Neural crest cell (in vitro differentiated cells): ENCODE data around the gene HS6ST1. TPM values are rescaled to one million over a fixed set of nuclear protein-coding genes. Genes with fewer than 3 reads are reported as not detected.

Experiments used
- DNase-seq: peaks from one replicate; pipeline ENCODE4 v3.0.0; 2021; ENCODE audit warnings: low read depth, mixed read lengths, low spot score
- H3K27ac Mint-ChIP-seq: one replicate; pipeline ENCODE4 v1.8.0; 2021; ENCODE audit warnings: mild to moderate bottlenecking, mixed read lengths; ENCODE audit not compliant: unreplicated experiment
- H3K27me3 Mint-ChIP-seq: 2 replicates; pipeline ENCODE4 v1.8.0; 2021; ENCODE audit warnings: low read depth, mild to moderate bottlenecking, mixed read lengths
- H3K36me3 Mint-ChIP-seq: 2 replicates; pipeline ENCODE4 v1.8.0; 2021; ENCODE audit warnings: low read depth, mild to moderate bottlenecking, mixed read lengths
- H3K4me1 Mint-ChIP-seq: 2 replicates; pipeline ENCODE4 v1.8.0; 2021; ENCODE audit warnings: mixed read lengths
- H3K4me3 Mint-ChIP-seq: one replicate; pipeline ENCODE4 v1.8.0; 2021; ENCODE audit warnings: mild to moderate bottlenecking, mixed read lengths
- H3K9me3 Mint-ChIP-seq: 2 replicates; pipeline ENCODE4 v1.8.0; 2021; ENCODE audit warnings: mixed read lengths
- total RNA-seq: library from RNA; stranded (reverse); gene quantifications from 2 replicates; pipeline ENCODE4 v1.2.1, GENCODE V29; 2021
- TF ChIP-seq, protein P1 (sequence below): fragments of 200-600 bp; sonication (generic); conservative IDR thresholded peaks from 2 replicates; pipeline ENCODE4 v1.5.0; 2021; ENCODE audit warnings: antibody characterized with exemption, mild to moderate bottlenecking

The HS6ST1 gene
- total RNA-seq, 1 donor from 2014 or later = 39.8 TPM

GRCh38 chr2:128284841-128285240, 33.8 kb downstream of the HS6ST1 start:
- peaks cover 7% of the 10 kb centered on the region for H3K4me1 Mint-ChIP-seq
- TF ChIP-seq, protein P1, sequence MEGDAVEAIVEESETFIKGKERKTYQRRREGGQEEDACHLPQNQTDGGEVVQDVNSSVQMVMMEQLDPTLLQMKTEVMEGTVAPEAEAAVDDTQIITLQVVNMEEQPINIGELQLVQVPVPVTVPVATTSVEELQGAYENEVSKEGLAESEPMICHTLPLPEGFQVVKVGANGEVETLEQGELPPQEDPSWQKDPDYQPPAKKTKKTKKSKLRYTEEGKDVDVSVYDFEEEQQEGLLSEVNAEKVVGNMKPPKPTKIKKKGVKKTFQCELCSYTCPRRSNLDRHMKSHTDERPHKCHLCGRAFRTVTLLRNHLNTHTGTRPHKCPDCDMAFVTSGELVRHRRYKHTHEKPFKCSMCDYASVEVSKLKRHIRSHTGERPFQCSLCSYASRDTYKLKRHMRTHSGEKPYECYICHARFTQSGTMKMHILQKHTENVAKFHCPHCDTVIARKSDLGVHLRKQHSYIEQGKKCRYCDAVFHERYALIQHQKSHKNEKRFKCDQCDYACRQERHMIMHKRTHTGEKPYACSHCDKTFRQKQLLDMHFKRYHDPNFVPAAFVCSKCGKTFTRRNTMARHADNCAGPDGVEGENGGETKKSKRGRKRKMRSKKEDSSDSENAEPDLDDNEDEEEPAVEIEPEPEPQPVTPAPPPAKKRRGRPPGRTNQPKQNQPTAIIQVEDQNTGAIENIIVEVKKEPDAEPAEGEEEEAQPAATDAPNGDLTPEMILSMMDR = no peak

GRCh38 chr2:128284037-128284441, 34.6 kb downstream of the HS6ST1 start:
- Mint-ChIP-seq H3K4me1 (no peaks in the 10 kb centered on the region), H3K9me3 (no peaks in the 10 kb centered on the region), H3K36me3 (no peaks in the 10 kb centered on the region), H3K4me3 (no peak overlapping the region), H3K27me3 (no peaks in the 10 kb centered on the region), H3K27ac (no peak overlapping the region)
- TF ChIP-seq, protein P1 = no peak
- no peak for DNase-seq

More at GRCh38 chr2:128284841-128285240, 33.8 kb downstream of the HS6ST1 start:
- no peak overlapping the region for H3K4me3 Mint-ChIP-seq
- H3K36me3 Mint-ChIP-seq = no peaks in the 10 kb centered on the region
- no peak overlapping the region for H3K27ac Mint-ChIP-seq
- no peak for DNase-seq
- H3K9me3 Mint-ChIP-seq = no peaks in the 10 kb centered on the region
- no peaks in the 10 kb centered on the region for H3K27me3 Mint-ChIP-seq

DNA sequence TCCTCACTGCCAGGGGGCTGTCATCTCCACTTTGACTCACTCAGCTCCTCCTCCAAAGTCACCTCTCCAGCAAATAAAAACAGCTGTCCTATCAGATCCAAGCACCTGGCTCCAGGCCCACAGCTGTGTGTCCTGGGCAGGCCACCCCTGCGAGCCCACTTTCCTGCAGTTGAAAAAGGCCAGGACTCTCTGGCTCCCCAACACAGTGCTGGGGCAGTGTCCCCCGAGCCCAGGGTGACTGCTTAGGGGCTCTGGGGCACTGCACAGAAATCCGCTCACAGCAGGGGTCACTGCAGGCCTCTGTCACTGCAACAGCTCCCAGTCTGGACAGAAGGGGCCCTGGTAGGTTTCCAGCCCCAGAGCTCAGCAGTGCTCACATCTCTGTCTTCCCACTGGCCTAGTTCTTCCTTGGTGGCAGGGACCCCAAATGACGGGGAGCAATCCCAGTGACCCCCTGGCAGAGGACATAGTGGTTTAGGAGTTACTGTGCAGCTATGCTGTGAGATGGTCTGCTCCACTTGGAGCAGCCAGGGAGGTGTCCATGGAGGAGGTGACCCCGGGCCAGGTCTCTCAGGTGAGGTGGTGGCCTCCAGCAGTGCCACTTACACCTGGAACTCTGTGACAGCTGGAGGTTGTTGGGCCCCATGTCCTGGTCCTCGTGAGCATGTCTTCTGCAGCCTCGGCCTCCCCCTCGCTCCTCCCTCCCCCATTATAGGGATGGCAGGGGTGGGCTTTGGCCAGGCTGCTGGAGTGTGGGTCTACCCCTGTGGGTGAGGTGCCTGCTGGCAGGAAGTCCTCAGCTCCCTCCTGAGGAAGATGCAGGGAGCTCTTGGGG, 35.5 kb downstream of the HS6ST1 start:
- Mint-ChIP-seq H3K4me3 (no peak overlapping the region), H3K9me3 (no peaks in the 10 kb centered on the region), H3K36me3 (no peaks in the 10 kb centered on the region), H3K27ac (peak overlapping the region; percentile 27), H3K4me1 (no peaks in the 10 kb centered on the region), H3K27me3 (no peaks in the 10 kb centered on the region)
- TF ChIP-seq, protein P1 = no peak
- DNase-seq = no peak

DNA sequence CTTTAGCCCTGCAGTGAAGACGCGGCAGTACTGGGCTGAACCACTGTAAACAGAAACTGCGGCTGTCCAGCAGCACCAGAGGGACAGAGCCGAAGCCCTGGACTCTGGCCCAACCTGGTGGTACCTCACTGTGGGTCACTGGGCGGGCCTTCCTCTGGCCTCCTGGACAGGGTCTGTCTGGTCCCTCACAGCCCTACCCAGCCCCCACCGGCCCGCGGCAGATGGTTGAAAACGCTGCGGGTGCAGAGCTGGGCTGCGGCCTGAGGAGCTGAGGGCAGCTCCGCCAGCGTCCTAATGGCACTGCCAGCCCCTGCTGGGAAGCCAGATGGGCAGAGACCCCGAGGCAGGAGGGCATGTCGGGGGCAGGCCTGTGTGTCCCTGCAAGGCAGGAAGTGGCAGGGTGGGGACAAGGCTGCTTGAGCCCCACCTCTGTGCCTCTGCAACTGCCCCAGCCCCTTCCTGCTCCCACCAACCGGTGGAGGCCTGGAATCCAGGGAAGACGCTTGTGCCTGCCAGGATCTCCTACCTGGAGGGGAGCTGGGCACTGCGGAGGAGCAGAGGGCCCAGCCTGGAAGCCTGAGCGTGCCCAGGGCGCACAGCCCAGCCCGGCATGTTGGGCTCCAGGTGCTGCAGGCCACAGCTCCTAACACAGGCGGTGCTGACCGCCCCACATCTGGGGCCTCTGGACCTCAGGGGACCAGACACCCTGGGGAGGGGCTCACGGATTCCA, 36.3 kb downstream of the HS6ST1 start:
- Mint-ChIP-seq H3K9me3 (no peaks in the 10 kb centered on the region), H3K4me3 (no peak overlapping the region), H3K27ac (peak overlapping the region; percentile 27), H3K27me3 (no peaks in the 10 kb centered on the region), H3K36me3 (no peaks in the 10 kb centered on the region), H3K4me1 (no peaks in the 10 kb centered on the region)
- TF ChIP-seq, protein P1 = no peak
- DNase-seq = no peak

DNA sequence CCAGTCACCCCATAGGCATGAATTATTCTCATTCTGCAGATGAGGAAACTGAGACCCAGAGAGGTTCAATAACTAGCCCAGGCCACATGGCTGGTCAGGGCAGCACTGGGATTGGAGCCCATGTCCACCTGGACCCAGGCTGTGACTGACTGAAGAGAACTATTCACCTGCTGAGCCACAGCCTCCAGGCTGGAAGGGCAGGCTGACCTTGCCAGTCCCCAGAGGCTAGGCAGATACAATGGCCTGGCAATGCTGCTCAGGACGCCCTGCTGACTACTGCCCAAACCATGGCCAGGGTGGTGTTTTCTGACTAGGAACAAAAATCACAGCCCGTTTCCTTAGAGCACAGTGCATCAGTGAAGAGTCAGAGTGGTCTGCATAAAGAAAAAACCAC, 36.8 kb downstream of the HS6ST1 start:
- H3K27ac Mint-ChIP-seq = no peak overlapping the region
- H3K27me3 Mint-ChIP-seq = no peaks in the 10 kb centered on the region
- no peak overlapping the region for H3K4me3 Mint-ChIP-seq
- TF ChIP-seq, protein P1 = no peak
- no peaks in the 10 kb centered on the region for H3K4me1 Mint-ChIP-seq
- no peaks in the 10 kb centered on the region for H3K36me3 Mint-ChIP-seq
- DNase-seq = no peak
- no peaks in the 10 kb centered on the region for H3K9me3 Mint-ChIP-seq
